Type B pancreatic cell (in vitro differentiated cells): ENCODE data around the gene CKB. TPM values are rescaled to one million over a fixed set of nuclear protein-coding genes. Genes with fewer than 3 reads are reported as not detected.

Experiments used
- DNase-seq: peaks from one replicate; pipeline ENCODE4 v3.0.0; 2021; ENCODE audit warnings: mixed read lengths; ENCODE audit not compliant: unreplicated experiment; ENCODE audit errors: extremely low spot score
- H3K27ac Mint-ChIP-seq: 2 replicates; pipeline ENCODE4 v1.8.0; 2021; ENCODE audit warnings: mild to moderate bottlenecking, mixed read lengths
- H3K27me3 Mint-ChIP-seq: 2 replicates; pipeline ENCODE4 v1.8.0; 2021; ENCODE audit warnings: mixed read lengths
- H3K36me3 Mint-ChIP-seq: 2 replicates; pipeline ENCODE4 v1.8.0; 2021; ENCODE audit warnings: mixed read lengths
- H3K4me1 Mint-ChIP-seq: one replicate; pipeline ENCODE4 v1.8.0; 2021; ENCODE audit warnings: mixed read lengths; ENCODE audit not compliant: unreplicated experiment
- H3K4me3 Mint-ChIP-seq: 2 replicates; pipeline ENCODE4 v1.8.0; 2021; ENCODE audit warnings: mild to moderate bottlenecking, mixed read lengths
- H3K9me3 Mint-ChIP-seq: 2 replicates; pipeline ENCODE4 v1.8.0; 2021; ENCODE audit warnings: mixed read lengths
- CTCF ChIP-seq: fragments of 200-600 bp; sonication (generic); conservative IDR thresholded peaks from 2 replicates; pipeline ENCODE4 v1.5.0; 2021; ENCODE audit warnings: antibody characterized with exemption, mild to moderate bottlenecking
- total RNA-seq: library from RNA; stranded (reverse); gene quantifications from 2 replicates; pipeline ENCODE4 v1.2.1, GENCODE V29; 2021; ENCODE audit warnings: low replicate concordance

The CKB gene
- total RNA-seq, 1 donor from 2014 or later: 323 TPM

- DNase-seq: no peak
- Mint-ChIP-seq H3K36me3 (peaks cover 4% of the 10 kb centered on the region), H3K4me1 (peaks cover 8% of the 10 kb centered on the region), H3K27me3 (no peaks in the 10 kb centered on the region), H3K4me3 (no peak overlapping the region), H3K9me3 (no peaks in the 10 kb centered on the region), H3K27ac (peak overlapping the region; percentile 39)
- TF ChIP-seq CTCF: no peak
These were observed 22.9 kb downstream of the CKB start for GRCh38 chr14:103499709-103500108.

DNA sequence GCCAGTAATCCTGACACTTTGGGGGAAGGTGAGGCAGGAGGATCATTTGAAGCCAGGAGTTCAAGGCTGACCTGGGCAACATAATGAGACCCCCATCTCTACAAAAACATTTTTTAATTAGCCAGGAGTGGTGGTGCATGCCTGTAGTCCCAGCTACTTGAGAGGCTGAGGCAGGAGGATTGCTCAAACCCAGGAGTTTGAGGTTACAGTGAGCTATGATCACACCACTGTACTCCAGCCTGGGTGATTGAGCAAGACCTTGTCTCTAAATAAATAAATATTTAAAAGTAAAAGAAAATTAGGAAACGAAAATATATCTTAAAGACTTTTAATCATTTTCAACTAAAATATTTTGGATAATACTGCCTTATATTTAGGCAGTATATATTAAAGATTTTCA lies 25.9 kb downstream of the CKB start:
- no peak for TF ChIP-seq CTCF
- peaks cover 8% of the 10 kb centered on the region for H3K4me1 Mint-ChIP-seq
- no peaks in the 10 kb centered on the region for H3K9me3 Mint-ChIP-seq
- H3K4me3 Mint-ChIP-seq: no peak overlapping the region
- DNase-seq: no peak
- peaks cover 4% of the 10 kb centered on the region for H3K36me3 Mint-ChIP-seq
- H3K27ac Mint-ChIP-seq: no peak overlapping the region
- no peaks in the 10 kb centered on the region for H3K27me3 Mint-ChIP-seq

DNA sequence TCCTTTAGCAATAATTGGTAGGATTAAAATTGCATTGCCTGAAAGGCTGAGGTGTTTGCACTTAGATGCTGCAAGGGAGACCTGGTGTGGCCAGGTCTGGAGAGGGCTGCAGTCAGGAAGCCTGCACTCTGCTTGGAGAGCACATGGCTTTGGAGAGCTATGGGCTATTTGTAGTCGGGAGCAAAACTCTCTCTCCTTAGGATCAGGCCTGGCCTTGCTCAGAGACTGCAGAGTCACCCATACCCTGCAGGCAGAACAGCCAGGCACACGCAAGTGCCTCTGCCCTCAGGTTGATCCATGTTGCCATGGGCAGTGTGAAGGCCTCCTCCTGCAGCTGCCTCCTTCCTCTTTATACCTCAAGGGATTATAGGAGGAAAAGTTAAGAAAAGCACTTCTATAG lies 26.8 kb downstream of the CKB start:
- Mint-ChIP-seq H3K27ac (no peak overlapping the region), H3K9me3 (no peaks in the 10 kb centered on the region), H3K36me3 (peaks cover 13% of the 10 kb centered on the region), H3K27me3 (no peaks in the 10 kb centered on the region), H3K4me3 (no peak overlapping the region), H3K4me1 (peaks cover 8% of the 10 kb centered on the region)
- no peak for DNase-seq
- TF ChIP-seq CTCF: no peak

- no peak for TF ChIP-seq CTCF
- no peak for DNase-seq
- peaks cover 13% of the 10 kb centered on the region for H3K4me1 Mint-ChIP-seq
- peaks cover 26% of the 10 kb centered on the region for H3K36me3 Mint-ChIP-seq
- H3K9me3 Mint-ChIP-seq: no peaks in the 10 kb centered on the region
- no peak overlapping the region for H3K4me3 Mint-ChIP-seq
- H3K27ac Mint-ChIP-seq: no peak overlapping the region
- H3K27me3 Mint-ChIP-seq: no peaks in the 10 kb centered on the region
These were observed 30.3 kb downstream of the CKB start for GRCh38 chr14:103492156-103492925.

- H3K9me3 Mint-ChIP-seq: no peaks in the 10 kb centered on the region
- no peak overlapping the region for H3K27ac Mint-ChIP-seq
- no peak for TF ChIP-seq CTCF
- DNase-seq: no peak
- H3K27me3 Mint-ChIP-seq: no peaks in the 10 kb centered on the region
- H3K4me3 Mint-ChIP-seq: no peak overlapping the region
- peaks cover 13% of the 10 kb centered on the region for H3K4me1 Mint-ChIP-seq
- H3K36me3 Mint-ChIP-seq: peaks cover 27% of the 10 kb centered on the region
These were observed 30.9 kb downstream of the CKB start for GRCh38 chr14:103491691-103492090.
